Fibroblast of upper back skin (primary cell): ENCODE measurements around the gene ATP10B.

Experiments
- DNase-seq: peaks from one replicate; pipeline ENCODE4 v3.0.0-alpha.2; 2013

Gene ATP10B

GRCh38 chr5:160545832-160546231 lies 306.2 kb downstream of the ATP10B start:
- no peak for DNase-seq

- no peak for DNase-seq
These were observed 308.6 kb downstream of the ATP10B start for GRCh38 chr5:160543395-160543794.

- DNase-seq = no peak
These were observed 309.2 kb downstream of the ATP10B start for GRCh38 chr5:160542840-160543239.

- no peak for DNase-seq
These were observed 309.7 kb downstream of the ATP10B start for GRCh38 chr5:160542281-160542680.

GRCh38 chr5:160539431-160539830 lies 312.6 kb downstream of the ATP10B start:
- peak; percentile 13 for DNase-seq

- DNase-seq = no peak
These were observed 314.1 kb downstream of the ATP10B start for GRCh38 chr5:160537940-160538339.

GRCh38 chr5:160537116-160537515 lies 314.9 kb downstream of the ATP10B start:
- no peak for DNase-seq

GRCh38 chr5:160534914-160535313 lies 317.1 kb downstream of the ATP10B start:
- no peak for DNase-seq

- no peak for DNase-seq
These were observed 317.9 kb downstream of the ATP10B start for GRCh38 chr5:160534125-160534524.

GRCh38 chr5:160525471-160526261 lies 326.3 kb downstream of the ATP10B start:
- peak; percentile 13 for DNase-seq

- no peak for DNase-seq
These were observed 327.2 kb downstream of the ATP10B start for GRCh38 chr5:160524827-160525226.

- no peak for DNase-seq
These were observed 328.4 kb downstream of the ATP10B start for GRCh38 chr5:160523502-160524163.

- no peak for DNase-seq
These were observed 330.7 kb downstream of the ATP10B start for GRCh38 chr5:160521392-160521663.

- DNase-seq = no peak
These were observed 331.2 kb downstream of the ATP10B start for GRCh38 chr5:160520609-160521391.

GRCh38 chr5:160516696-160517530 lies 335.1 kb downstream of the ATP10B start:
- DNase-seq = no peak

GRCh38 chr5:160514866-160515265 lies 337.1 kb downstream of the ATP10B start:
- DNase-seq = no peak

- no peak for DNase-seq
These were observed 337.8 kb downstream of the ATP10B start for GRCh38 chr5:160514191-160514590.

- no peak for DNase-seq
These were observed 338.5 kb downstream of the ATP10B start for GRCh38 chr5:160513485-160513884.
